ENCODE results near the gene ZDHHC14.
A peak's percentile ranks its signal among the peaks of the same experiment; 100 is the strongest.
"Not testable (repeated sequence)": the region's sequence is repeated elsewhere in the genome, so short reads cannot be mapped to it uniquely, and the experiment has no call there.

ZDHHC14 gene

DNA sequence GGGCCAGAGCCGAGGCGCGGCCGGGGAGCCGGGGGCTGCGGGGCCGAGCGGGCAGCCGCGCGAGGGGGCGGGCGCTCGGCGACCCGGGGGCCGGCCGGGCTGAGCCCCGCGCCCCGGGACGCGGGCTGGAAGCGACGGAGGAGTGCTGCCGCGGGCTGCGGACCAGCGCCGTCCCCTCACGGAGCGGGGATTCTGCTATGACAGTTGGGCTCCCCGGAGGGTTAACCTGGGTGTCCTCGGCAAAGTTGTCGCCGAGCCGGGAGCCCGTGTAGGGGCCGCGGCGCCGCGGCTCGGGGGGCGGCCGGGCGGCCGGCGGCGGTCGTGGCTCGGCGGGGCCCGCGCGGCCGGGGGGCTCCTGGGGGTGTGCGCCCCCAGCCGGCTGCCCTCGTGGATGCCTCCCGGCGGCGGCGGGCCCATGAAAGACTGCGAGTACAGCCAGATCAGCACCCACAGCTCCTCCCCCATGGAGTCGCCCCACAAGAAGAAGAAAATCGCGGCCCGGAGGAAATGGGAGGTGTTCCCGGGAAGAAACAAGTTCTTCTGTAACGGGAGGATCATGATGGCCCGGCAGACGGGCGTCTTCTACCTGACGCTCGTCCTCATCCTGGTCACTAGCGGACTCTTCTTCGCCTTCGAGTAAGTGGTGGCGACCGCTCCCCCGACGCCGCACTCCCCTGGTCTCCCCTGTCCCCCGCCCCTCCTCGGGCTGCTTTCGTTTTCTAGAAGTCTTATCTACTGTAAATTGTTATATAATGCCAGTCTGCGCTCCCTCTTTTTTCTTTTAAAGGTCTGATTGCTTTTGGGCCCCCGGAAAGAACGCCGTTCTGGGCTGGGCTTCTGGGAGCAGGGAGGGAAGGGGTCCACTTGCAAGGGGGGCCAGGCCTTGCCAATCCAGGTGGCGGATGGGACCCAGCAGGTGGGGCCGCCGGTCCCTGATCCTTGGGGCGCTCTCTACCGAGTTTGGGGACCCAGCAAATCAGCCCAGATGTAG is 936 bp downstream of the ZDHHC14 start:
- peak; percentile 67 for DNase-seq

- no peak for DNase-seq
These were observed 1.8 kb downstream of the ZDHHC14 start for GRCh38 chr6:157382821-157383220.

DNA sequence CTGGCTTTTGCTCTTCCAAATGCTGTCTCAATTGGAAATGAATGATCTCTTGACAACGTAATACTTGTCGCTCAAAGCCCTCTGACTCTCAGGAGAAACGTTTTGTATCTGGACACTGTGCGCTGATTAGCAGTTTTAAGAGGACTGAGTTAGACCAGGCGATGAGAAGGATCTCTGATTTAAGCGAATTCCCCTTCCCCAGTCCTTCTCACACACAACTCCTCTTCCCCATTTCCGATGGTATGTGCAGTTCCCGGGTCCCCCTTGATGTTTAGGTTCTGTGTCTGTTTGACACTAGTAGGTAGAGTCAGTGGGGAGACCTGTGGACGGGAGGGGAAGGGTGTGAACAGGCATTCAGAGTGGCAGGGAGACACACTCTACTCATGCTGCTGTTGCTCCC is 2.5 kb downstream of the ZDHHC14 start:
- DNase-seq, result no peak

- DNase-seq, result not testable (repeated sequence)
These were observed 4.0 kb downstream of the ZDHHC14 start for GRCh38 chr6:157384962-157385361.

- no peak for DNase-seq
These were observed 4.5 kb downstream of the ZDHHC14 start for GRCh38 chr6:157385482-157385881.

DNA sequence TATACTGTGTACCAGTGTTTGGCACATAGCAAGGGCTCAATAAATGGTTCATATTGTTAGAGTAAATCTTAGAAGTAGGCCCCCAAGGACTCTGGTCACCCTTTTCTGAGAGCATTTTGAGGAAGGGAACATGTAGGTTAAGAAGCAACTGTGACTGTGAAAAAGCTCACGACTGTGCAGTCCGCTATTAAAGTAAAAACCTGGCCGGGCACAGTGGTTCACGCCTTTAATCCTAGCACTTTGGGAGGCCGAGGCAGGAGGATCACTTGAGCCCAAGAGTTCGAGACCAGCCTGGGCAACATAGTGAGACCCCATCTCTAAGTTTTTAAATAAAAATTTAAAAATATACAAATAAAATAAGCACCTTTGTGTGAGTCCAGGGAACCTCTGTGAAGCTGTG is 5.0 kb downstream of the ZDHHC14 start:
- DNase-seq, result no peak

DNA sequence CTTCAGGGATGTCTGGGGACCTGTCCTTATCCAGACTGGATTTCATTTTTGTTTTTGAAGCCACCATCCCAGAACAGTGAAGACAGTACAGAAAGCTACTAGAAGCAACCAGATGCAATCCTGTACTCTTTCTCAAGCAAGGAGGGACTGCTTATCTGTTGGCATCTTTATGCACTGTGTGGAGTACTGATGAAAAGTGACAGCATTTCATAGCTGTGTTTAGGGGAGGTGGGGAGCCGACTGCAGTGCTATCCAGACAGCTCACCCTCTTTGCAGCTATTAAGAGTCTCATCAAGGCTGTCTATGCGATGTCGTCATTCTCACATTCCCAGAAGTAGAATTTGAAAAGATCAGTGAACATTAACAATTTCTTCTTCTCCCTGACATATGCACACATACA is 5.5 kb downstream of the ZDHHC14 start:
- DNase-seq, result no peak

- DNase-seq, result no peak
These were observed 7.9 kb downstream of the ZDHHC14 start for GRCh38 chr6:157388924-157389323.

DNA sequence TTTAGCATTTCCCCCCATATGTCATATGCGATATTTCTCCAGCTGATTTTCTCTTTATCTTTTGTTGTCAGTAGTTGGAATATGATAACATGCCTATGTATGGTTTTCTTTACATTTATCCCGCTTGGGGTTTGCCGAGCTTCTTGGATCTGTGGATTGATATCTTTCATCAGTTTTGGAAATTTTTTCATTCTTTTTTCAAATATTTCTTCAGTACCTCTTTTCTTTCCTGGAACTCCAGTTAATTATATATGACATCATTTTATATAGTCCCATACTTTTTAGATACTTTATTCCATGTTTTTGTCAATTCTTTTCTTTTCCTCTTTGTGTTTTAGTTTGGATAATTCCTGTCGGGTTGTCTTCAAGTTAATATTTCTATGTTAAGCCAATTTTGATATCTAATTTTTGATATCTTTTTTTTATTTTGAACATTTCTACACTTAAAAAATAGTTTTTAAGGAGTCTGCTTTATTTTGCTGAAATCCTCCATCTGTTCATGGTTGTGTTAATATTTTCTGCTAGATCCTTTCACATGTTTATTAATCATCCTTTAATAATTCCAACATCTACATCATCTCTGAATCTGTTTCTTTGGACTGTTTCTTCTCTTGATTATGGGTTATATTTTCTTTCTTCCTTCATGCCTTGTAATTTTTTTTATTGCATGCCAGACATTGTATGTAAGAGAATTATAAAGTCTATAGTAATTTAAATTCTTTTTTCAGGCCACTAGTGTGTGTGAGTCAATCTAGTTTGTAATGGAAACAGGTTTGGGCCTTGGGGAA is 9.5 kb downstream of the ZDHHC14 start:
- DNase-seq, result no peak

- DNase-seq, result no peak
These were observed 12.1 kb downstream of the ZDHHC14 start for GRCh38 chr6:157392927-157393668.

DNA sequence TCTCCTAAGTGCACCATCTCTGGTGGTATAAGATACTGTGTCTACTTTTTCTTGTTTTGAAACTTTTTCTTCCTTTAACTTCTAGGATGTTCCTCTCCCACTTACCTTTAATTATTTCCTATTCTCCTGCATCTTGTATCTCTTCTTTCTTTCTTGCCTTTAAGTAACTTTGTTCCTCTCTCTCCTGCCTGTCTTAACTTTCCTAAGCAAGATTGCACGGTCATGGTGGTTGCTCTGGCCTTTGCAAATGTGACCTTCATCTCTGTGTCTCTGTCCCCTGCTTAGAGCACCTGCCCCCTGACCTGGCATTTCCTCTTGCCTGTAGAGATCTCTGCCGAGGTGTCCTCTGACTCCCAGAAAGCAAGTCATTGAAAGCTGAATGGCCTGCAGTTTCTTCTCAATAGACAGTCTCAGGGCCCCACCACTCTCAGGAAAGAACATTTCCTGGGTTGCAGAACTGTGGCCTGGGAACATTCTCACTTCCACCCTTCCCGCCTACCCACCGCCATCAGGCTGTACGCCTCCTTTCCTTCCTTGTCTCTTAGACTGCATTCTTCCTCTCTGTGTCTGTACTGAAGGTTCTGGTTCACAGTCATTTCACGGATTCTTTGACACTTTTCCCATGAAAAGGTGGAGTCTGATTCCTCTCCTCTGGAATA is 12.8 kb downstream of the ZDHHC14 start:
- no peak for DNase-seq

GRCh38 chr6:157395199-157395598 is 14.2 kb downstream of the ZDHHC14 start:
- DNase-seq, result not testable (repeated sequence)

GRCh38 chr6:157396026-157396425 is 15.0 kb downstream of the ZDHHC14 start:
- no peak for DNase-seq

DNA sequence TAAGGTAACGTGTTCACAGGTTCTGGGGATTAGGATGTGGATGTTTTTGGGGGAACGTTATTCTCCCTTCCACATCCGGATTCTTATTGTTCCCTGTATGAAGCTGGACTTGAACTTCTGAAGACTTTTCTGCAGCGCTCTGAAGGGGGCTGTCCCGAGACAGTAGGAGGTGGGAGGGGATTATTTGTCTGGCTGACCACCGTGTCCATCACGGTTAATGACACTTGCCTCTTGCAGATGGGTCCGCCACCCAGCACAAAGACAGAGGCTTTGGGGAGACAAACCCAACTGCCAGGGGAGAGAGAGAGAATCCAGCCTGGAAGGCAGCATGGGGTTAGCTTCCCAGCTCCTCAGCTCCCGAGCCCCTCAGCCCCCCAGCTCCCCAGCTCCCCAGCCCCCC is 16.7 kb downstream of the ZDHHC14 start:
- DNase-seq, result no peak

DNA sequence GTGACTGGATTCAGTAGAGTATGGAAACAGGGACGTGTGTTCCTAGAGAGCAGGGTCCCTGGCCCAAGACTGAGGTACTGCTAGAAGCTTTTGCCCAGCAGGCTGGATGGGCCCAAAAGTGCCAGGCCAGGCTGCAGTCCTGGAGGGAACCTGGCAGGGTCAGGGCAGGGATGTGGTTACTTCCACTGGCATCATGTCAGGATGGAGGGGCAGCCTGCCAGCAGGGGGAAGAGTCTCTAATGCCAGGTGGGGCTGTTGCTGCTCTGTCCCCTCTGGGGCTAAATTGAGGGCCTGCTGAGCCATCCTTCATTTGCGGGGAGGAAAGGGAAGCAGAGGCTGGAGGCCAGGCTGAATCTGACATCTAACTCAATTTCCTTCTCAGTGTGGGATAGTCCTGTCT is 17.2 kb downstream of the ZDHHC14 start:
- DNase-seq, result no peak

GRCh38 chr6:157400676-157401075 is 19.7 kb downstream of the ZDHHC14 start:
- peak; percentile 57 for DNase-seq

DNA sequence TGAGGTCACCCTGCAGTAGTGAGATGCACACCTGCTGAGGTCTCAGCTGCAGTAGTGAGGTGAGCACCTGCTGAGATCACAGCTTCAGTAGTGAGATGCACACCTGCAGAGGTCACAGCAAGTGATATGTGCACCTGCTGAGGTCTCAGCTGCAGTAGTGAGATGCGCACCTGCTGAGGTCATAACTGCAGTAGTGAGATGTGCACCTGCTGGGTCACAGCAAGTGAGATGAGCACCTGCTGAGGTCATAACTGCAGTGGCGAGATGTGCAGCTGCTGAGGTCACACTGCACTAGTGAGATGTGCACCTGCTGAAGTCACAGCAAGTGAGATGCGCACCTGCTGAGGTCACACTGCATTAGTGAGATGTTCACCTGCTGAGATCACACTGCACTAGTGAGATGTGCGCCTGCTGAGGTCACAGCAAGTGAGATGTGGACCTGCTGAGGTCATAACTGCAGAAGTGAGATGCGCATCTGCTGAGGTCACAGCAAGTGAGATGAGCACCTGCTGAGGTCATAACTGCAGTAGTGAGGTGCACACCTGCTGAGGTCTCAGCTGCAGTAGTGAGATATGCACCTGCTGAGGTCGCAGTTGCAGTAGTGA is 20.8 kb downstream of the ZDHHC14 start:
- DNase-seq, result no peak

DNA sequence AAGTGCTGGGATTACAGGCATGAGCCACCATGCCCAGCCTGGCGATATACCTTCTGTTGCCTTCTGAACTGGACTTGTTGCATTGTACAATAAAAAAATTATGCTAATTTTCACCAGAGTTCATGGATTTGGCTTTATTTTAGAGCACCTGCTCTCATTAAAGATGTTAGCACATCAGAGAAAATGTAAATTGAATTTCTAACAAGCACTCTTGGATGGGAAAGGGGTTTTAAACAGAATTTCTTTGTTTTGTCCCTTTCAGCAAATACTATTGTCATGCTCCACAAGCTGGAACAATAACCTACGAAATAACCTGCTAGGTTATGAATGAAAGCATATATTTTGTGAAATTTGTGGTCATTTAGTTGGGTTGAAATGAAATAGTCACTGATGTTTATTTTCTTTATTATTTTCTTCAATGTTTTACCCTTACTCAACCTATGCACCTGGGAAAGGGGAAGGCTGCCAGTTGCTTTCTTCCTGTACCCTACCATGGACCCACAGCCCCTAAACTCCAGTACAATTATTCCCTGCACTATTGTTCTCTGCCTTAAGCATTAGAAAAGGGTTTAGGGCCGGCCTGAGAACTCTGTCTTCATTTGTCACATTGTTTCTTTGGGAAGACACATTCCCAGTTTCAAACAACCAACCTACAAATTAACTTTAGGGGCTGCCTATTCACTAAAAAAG is 22.2 kb downstream of the ZDHHC14 start:
- DNase-seq, result no peak

- DNase-seq, result no peak
These were observed 22.7 kb downstream of the ZDHHC14 start for GRCh38 chr6:157403686-157404051.

GRCh38 chr6:157405986-157406385 is 25.0 kb downstream of the ZDHHC14 start:
- no peak for DNase-seq

- peak; percentile 43 for DNase-seq
These were observed 25.7 kb downstream of the ZDHHC14 start for GRCh38 chr6:157406661-157407060.

- no peak for DNase-seq
These were observed 26.7 kb downstream of the ZDHHC14 start for GRCh38 chr6:157407646-157408045.

All from eye (tissue), 1 donor.